ENCODE results near the gene IRGQ. TPM values are rescaled to one million over a fixed set of nuclear protein-coding genes. Genes with fewer than 3 reads are reported as not detected.

IRGQ gene
- total RNA-seq, 2 donors from 2014 or later, result 24.7 to 25.9 TPM

- peaks cover 0 to 17% of the 10 kb centered on the region in 2 donors for H3K4me1 ChIP-seq
- no peak overlapping the region for H3K4me3 ChIP-seq
- no peak for TF ChIP-seq CTCF (IDR thresholded peaks at IDR 0.05)
- H3K36me3 ChIP-seq, result peaks cover 19% of the 10 kb centered on the region
- H3K27me3 ChIP-seq, result no peaks in the 10 kb centered on the region
- no peak overlapping the region for H3K27ac ChIP-seq
- no peaks in the 10 kb centered on the region for H3K9me3 ChIP-seq
- DNase-seq (ENCODE audit: low spot score), result no peak
Measured at GRCh38 chr19:43616954-43617353, 21.0 kb upstream of the IRGQ start.

- Histone ChIP-seq H3K9me3 (no peaks in the 10 kb centered on the region), H3K4me1 (peaks cover 0 to 17% of the 10 kb centered on the region in 2 donors), H3K27me3 (no peaks in the 10 kb centered on the region), H3K36me3 (peaks cover 22% of the 10 kb centered on the region), H3K4me3 (no peak overlapping the region), H3K27ac (no peak overlapping the region)
- TF ChIP-seq CTCF (IDR thresholded peaks at IDR 0.05), result no peak
- DNase-seq (ENCODE audit: low spot score), result no peak
Measured at GRCh38 chr19:43616306-43616705, 20.4 kb upstream of the IRGQ start.

- no peaks in the 10 kb centered on the region for H3K9me3 ChIP-seq
- H3K4me3 ChIP-seq, result no peak overlapping the region
- peaks cover 27% of the 10 kb centered on the region for H3K36me3 ChIP-seq
- no peaks in the 10 kb centered on the region for H3K27me3 ChIP-seq
- TF ChIP-seq CTCF (IDR thresholded peaks at IDR 0.05), result no peak
- no peak overlapping the region for H3K27ac ChIP-seq
- DNase-seq (ENCODE audit: low spot score), result no peak
- no peaks in the 10 kb centered on the region for H3K4me1 ChIP-seq
Measured at GRCh38 chr19:43612374-43612773, 16.4 kb upstream of the IRGQ start.

GRCh38 chr19:43611788-43612187 lies 15.9 kb upstream of the IRGQ start, which contains the start of gene SRRM5:
SRRM5 (plus strand) TSS chr19:43612088; CDS start chr19:43612122, 34 bp downstream.
- no peaks in the 10 kb centered on the region for H3K9me3 ChIP-seq
- H3K4me1 ChIP-seq, result no peaks in the 10 kb centered on the region
- H3K27ac ChIP-seq, result no peak within 1 kb of the TSS
- no peak for TF ChIP-seq CTCF (IDR thresholded peaks at IDR 0.05)
- no peak for DNase-seq (ENCODE audit: low spot score)
- H3K36me3 ChIP-seq, result peaks cover 28% of the 10 kb centered on the region
- H3K27me3 ChIP-seq, result no peaks in the 10 kb centered on the region
- H3K4me3 ChIP-seq, result no peak within 1 kb of the TSS

GRCh38 chr19:43610493-43610892 lies 14.6 kb upstream of the IRGQ start:
- no peak overlapping the region for H3K27ac ChIP-seq
- DNase-seq (ENCODE audit: low spot score), result no peak
- no peaks in the 10 kb centered on the region for H3K27me3 ChIP-seq
- peaks cover 28% of the 10 kb centered on the region for H3K36me3 ChIP-seq
- H3K4me3 ChIP-seq, result no peak overlapping the region
- peaks cover 0 to 4% of the 10 kb centered on the region in 2 donors for H3K4me1 ChIP-seq
- no peak for TF ChIP-seq CTCF (IDR thresholded peaks at IDR 0.05)
- H3K9me3 ChIP-seq, result no peaks in the 10 kb centered on the region

- H3K4me3 ChIP-seq, result no peak overlapping the region
- peaks cover 0 to 4% of the 10 kb centered on the region in 2 donors for H3K4me1 ChIP-seq
- no peak overlapping the region for H3K27ac ChIP-seq
- H3K36me3 ChIP-seq, result peaks cover 28% of the 10 kb centered on the region
- no peak for TF ChIP-seq CTCF (IDR thresholded peaks at IDR 0.05)
- H3K9me3 ChIP-seq, result no peaks in the 10 kb centered on the region
- no peak for DNase-seq (ENCODE audit: low spot score)
- H3K27me3 ChIP-seq, result no peaks in the 10 kb centered on the region
Measured at GRCh38 chr19:43609872-43610271, 13.9 kb upstream of the IRGQ start.

All from right atrium auricular region (tissue), 2 donors.